MV-4-11 (cell line): Measurements from ENCODE around the gene TNRC6B.
A peak's percentile ranks its signal among the peaks of the same experiment; 100 is the strongest.

Experiments
- DNase-seq: peaks from one replicate; lab custom pipeline; 2025; lab: John Stamatoyannopoulos, UW

TNRC6B gene

GRCh38 chr22:40364431-40364830 is 186.7 kb downstream of the TNRC6B start:
- DNase-seq = no peak

GRCh38 chr22:40366068-40366467 is 188.3 kb downstream of the TNRC6B start:
- DNase-seq = no peak

DNA sequence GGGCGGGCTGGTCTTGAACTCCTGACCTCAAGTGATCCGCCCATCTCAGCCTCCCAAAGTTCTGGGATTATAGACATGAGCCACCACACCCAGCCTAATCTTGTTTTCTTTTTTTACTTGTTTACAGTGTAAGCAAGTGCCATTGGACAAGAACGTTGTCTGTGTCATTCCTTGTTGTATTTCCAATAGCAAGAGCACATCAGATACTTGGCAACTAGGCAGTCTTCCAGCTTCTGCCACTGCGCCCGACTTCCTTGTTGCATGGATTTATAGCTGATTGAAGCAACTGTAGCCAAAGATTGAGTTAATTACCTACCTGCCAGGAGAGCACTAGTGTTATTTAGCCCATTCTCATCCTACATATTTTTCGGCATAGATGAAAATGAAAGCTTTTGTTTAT is 189.6 kb downstream of the TNRC6B start:
- DNase-seq = no peak

DNA sequence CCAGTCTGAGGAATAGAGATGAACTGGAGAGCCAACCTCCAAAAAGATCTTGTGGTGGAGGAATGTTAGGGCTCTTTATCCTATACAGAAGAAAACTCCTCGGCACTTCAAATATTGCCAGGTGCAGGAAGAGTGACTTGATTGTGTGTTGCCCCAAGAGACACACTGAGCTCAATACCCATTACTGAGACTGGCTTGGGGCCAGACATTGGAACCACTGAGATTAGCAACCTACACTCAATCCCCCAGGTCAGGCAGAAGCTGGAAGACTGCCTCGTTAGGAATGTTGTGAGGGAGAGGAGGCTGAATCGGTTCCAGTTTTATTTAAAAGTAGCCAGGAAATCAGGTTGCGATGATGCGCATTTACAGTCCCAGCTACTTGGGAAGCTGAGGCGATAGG is 190.3 kb downstream of the TNRC6B start:
- no peak for DNase-seq

DNA sequence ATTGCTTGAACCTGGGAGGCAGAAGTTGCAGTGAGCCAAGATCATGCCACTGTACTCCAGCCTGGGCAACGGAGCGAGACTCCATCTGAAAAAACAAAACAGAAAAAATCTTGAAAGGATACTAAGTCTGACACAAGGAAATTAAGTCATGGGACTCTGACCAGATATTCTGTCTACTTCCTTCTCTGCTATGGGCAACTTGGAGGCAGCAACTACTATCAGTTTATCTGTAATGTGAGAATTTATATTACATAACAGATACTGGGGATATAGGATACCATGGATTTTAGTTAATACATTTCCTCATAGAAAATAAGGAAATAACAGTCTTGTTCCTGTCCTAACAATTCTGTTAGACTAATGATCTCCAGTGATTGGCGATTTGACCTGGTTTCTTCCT is 191.1 kb downstream of the TNRC6B start:
- no peak for DNase-seq

DNA sequence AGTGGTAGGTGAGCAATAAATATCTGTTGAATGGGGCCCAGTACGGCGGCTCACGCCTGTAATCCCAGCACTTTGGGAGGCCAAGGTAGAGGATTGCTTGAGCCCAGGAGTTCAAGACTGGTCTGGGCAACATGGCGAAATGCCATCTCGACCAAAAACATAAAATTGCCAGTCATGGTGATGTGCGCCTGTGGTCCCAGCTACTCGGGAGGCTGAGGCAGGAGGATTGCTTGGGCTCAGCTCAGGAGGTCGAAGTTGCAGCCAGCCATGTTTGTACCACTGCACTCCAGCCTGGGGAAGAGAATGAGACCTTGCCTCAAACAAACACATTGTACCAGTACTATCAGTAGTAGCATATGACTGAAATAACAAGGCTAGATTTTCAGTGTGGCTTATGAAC is 196.8 kb downstream of the TNRC6B start:
- DNase-seq = no peak

- no peak for DNase-seq
Measured at GRCh38 chr22:40376149-40376548, 198.4 kb downstream of the TNRC6B start.

DNA sequence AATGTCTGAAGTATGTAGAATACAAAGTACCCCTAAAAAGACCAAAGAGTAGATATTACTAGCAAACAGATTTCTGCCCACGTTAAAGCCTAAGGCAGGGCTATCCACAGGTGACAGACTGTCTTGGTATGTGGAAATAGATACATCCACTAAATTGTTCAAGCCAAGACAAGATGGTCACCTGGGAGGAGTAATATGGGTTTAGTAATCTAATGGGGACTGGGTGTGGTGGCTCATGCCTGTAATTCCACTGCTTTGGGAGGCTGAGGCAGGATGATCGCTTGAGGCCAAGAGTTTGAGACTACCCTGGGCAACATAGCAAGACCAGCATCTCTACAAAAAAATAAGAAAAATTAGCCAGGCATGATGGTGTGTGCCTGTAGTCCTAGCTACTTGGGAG is 200.2 kb downstream of the TNRC6B start:
- no peak for DNase-seq

DNA sequence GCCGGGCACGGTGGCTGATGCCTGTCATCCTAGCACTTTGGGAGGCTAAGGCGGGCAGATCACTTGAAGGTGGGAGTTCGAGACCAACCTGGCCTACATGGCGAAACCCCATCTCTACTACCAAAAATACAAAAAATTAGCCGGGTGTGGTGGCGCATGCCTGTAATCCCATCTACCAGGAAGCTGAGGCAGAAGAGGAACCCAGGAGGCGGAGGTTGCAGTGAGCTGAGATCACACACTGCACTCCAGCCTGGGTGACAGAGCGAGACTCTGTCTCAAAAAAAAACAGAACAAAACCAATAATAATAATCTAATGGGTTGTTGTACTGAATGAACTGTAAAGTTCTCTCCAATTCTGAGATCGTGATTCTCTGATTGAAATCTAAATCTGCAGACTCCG is 200.7 kb downstream of the TNRC6B start:
- DNase-seq = peak; percentile 12

GRCh38 chr22:40381461-40381860 is 203.7 kb downstream of the TNRC6B start:
- no peak for DNase-seq

DNA sequence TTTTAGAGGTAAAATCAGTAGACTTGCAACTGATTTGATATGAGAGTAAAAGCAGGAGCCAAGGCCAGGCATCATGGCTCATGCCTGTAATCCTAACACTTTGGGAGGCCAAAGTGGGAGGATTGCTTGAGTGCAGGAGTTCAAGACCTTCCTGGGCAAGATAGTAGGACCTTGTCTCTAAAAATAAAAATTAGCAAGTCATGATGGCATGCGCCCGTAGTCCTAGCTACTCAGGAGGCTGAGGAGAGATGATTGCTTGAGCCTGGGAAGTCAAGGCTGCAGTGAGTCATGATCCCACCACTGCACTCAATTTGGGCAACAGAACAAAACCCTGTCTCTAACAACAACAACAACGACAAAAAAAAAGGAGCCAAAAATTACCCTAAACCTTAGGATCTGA is 206.2 kb downstream of the TNRC6B start:
- no peak for DNase-seq

DNA sequence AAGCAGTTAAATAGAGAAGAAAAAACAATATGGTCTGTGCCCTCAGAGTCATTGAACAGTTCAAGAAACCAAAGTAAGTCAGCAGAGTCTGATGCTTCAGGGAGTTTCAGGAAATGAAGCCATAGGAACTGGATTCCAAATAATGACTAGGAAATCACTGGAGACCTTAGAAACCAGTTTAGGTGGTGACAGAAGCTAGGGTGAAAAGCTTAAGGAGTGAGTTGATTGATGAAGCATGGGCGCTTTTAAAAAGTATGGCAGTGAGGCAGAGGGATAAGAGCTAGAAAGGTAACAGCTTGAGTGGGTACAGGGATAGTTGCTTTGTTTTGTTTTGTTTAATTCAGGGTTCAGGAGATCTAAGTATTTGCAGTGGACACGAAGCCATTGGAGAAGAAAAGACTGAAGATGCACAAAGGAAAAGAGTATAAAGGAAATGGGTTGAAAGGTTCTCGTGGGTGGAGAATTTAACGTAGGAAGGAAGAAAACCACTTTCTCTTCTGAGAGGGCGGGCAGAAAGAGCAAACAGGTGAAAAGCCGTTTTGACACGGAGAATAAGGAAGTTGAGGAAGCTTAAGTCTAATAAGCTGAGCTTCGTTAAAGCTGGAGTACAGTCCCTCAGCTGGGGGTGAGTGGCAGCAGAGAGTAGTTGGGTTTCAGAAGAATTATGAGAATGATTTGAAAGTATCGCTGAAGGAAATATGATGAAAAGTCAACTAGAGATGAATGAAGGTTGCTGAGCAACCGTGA is 207.5 kb downstream of the TNRC6B start:
- peak; percentile 61 for DNase-seq
